IPS DF 19.7 (cell line): ENCODE results near the gene SLC8B1.

Source experiments
- DNase-seq: peaks from one replicate; pipeline ENCODE4 v3.0.0-alpha.2; 2013; ENCODE audit warnings: low read depth, low spot score

Gene SLC8B1

DNA sequence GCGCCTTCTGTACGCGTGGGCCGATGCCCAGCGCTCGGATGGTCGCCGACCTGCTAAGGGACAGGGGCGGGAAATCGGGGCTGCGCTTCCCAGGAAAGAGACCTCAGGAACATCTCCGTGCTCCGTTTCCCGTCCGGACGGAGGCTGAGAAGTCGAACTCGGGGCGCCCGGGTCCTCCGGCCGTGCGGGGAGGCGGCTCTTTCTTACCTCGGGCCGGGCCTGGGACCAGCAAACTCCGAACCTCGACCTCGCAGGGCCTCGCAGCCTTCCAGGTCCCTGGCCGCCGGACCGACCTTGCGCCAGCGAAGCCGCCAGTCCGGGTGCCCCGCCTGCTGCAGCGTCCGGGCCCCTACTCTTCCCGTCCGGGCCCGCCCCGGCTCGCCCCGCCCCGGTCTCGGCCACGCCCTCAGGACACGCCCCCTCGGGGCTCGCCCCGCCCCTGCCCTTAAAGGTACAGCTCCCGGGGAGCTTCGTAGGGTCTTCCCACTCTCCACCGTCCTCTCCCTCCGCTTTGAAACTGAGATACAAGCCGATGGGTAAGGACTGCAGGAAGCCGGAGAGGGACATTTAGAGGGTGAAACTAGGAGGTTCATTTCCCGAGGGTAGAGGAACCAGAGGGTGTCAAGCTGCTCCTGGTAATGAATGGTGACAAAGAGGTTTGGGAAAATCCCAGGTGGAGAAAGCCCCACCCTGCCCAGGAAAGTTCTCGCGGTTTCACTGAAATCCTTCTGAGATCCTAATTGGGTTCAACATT lies at the start of gene SLC8B1:
SLC8B1 (minus strand) TSS at position 324 of the 754 bp plus-strand sequence. CDS start 2,231 bp downstream, outside the sequence.
- no peak for DNase-seq

DNA sequence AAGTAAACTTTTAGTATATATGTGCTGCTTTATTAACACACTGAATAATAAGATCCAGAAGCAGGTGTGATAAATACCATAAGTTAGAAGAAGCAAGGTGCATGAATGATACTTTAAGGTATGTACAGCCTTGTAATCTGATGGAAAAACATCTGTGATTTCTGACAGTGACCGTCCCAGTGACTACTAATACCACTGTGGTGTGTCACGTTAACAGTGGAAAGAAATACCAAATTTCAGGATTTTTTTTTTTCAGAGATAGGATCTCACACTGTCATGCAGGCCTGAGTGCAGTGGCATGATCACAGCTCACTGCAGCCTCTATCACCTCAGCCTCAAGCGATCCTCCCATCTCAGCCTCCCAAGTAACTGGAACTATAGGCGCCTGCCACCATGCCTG lies 47.3 kb upstream of the SLC8B1 start:
- DNase-seq = no peak

DNA sequence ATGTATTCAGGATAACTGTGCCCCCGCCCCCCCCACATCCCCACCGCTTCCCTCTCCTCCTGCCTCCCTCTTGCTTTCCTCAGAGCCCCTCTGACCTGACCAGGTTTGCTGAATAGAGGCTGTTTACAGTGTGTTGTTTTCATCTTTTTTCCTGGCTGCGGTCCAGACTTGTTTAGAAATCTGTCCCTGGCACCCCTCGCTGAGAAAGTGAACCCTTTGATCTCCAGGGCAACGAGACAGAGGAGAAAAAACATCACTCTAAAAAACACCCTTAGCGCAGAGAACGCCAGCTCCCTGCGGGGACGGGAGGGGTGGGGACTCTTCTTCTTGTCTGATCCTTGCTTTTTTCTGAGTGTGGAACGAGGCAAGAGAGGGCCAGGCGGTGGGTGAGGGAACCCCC lies 46.3 kb upstream of the SLC8B1 start:
- DNase-seq = no peak

DNA sequence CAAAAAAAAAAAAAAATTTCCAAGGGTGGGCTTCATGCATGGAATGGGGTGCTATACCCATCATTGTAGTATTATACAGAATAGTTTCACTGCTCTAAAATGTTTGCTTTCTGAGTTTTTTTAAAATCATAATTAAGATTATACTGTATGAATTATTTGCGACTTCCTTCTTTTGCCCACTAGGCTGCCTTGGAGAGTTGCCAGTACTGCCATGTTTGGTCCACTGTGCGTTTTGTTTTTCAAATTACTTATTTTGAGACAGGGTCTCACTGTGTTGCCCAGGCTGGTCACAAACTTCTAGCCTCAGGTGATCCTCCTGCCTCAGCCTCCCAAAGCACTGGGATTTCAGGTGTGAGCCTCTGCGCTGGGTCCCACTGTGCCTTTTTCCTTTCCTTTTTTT lies 43.4 kb upstream of the SLC8B1 start:
- no peak for DNase-seq

DNA sequence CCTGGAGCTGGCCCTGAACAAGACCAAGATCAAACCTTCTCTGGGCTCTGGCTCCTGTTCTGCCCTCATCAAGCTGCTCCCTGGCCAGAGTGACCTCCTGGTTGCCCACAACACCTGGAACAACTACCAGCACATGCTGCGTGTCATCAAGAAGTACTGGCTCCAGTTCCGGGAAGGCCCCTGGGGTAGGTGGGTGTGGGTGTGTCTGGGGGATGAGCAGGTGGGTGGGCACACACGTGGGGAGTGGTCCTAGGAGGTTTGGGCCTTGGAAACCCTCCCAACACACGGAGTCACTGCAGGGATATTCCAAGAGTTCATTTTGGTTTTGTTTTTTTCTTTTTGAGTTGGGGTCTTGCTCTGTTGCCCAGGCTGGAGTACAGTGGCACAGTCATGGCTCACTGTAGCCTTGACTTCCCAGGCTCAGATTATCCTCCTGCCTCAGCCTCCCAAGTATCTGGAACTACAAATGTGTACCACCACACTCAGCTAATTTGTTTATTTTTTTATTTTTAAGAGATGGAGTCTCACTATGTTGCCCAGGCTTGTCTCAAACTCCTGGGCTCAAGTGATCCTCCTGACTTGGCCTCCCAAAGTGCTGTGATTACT lies 40.0 kb upstream of the SLC8B1 start:
- no peak for DNase-seq

DNA sequence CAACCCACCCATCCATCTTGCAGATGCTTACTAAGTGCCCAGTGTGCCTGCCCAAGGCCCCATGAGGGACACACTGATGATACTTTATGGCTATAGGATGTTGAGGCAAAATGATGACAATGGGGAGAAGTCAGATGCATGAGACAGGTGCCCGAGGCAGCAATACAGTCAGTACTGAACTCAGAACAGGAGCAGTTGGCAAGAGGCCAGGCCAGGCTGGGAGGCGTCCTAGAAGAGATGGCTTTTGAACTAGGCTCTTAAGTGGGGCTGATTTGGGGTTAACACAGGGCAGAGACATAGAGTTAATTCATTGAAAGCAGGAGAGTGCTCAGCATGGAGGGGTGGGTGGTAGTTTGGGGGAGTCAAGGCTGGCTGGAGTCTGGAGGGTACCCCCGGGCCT lies 39.1 kb upstream of the SLC8B1 start:
- DNase-seq = no peak

DNA sequence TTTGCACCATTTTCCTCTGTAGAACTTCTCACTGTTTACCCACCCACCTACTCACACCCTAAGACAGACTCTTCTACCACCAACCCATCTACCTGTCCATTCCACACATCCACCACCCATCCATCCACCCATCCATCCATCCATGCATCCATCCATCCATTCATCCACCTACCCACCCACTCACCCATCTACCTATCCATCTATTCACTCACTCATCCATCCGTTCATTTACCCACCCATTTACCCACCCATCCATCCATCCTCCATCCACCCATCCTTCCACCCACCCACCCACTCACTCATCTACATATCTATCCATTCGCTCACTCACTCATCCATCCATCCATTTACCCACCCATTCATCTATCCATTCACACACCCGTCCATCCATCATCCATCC lies 38.5 kb upstream of the SLC8B1 start:
- no peak for DNase-seq

DNA sequence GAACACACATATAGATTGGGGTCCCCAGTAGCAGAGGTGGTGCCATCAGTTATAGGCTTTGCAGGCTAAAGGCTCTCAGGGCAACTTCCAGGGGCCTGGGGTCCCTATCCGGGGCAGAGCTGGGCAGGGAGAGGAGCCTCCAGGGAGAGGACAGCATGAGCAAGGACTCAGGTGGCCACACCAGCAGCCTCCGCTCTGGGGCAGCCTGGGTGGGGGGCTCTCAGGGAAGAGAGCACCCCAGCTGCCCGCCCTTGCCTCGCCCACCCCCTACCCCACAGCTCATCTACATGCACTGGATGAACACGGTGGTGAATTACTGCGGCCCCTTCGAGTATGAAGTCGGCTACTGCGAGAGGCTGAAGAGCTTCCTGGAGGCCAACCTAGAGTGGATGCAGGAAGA lies 37.5 kb upstream of the SLC8B1 start:
- DNase-seq = no peak

DNA sequence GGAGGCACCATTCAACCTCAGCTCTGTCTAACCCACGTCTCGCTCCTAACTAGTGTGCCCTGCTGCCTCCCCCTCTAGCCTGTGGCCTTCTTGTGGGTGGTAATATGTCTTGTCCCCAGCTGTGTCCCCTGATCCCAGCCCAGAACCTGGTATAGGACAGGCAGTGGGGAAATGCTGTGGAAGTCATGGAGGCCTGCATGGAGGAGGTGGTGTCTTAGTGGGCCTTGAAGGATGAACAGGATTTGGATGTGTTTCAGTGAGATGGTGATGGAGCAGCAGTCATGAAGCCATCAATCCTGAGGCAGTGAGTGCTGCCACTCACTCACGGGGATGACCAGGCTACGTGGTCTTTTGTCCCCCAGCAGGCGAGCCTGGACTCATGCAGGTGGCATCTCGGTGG lies 36.9 kb upstream of the SLC8B1 start:
- no peak for DNase-seq

DNA sequence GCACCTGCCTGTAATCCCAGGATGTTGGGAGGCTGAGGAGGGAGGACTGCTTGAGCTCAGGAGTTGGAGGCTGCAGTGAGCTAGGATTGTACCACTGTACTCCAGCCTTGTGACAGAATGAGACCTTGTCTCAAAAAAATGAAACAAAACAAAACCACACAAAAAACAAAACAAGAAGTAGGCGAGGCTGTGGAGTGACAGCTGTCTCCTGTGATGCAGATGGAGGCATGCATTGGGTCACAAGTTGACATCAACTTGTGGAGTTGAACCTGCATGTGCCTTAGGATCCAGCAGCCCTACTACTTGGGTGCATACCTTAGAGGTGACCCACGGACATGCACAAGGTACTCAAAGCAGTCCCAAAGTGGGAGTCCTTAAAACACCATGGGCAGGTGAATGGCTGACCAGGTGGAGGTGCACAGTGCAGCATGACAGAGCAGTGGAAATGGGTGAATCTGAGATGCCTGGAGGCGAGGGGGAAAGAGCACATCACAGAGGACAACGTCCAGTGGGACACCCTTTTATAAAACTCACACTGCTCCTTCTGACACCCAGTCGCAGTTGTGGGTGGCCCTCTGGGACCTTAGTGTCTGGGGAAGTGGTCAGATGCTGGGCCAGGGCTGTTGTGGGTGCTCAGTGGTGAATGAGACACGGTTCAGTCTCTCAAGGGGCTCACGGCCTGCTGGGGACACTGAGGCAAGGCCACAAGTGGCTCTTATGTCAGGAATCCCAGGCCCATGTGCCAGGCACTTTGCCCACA lies 36.2 kb upstream of the SLC8B1 start:
- DNase-seq = no peak

DNA sequence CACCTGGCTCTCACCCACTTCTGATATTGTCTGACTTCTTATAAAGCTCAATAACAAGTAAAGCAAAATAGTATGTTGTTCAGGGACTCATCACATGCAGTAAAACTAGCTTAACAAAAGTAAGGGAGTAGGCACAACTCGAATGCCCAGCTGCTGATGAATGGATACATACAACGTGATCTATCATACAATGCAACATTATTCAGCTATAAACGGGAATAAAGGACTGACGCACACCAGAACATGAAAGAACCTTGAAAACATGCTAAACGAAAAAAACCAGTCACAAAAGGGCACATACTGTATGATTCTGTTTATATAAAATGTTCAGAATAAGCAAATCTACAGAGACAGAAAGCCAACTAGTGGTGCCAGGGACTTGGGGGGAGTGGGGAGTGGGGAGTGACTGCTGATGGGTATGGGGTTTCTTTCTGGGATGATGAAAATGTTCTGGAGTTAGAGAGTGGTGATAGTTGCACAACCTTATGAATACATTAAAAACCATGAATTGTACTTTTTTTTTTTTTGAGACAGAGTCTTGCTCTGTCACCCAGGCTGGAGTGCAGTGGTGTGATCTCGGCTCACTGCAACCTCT lies 34.6 kb upstream of the SLC8B1 start:
- no peak for DNase-seq

DNA sequence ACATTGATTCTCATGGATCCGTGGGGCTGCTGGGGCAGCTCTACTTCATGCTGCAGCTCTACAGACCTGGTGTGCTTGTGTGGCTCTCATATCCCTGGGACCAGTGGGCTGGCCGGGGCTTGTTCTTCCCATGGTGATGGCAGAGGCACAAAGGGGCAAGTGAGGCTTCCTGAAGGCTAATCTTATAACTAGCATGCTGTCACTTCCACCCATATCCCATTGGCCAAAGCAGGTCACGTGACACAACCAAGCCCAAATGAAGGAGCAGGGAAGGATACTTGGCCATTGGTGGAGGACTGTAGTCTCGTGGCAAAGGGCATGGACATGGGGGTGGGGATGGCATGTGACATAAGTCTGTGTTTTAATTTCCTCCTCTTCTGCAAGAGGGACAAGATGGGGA lies 33.4 kb upstream of the SLC8B1 start:
- DNase-seq = no peak

DNA sequence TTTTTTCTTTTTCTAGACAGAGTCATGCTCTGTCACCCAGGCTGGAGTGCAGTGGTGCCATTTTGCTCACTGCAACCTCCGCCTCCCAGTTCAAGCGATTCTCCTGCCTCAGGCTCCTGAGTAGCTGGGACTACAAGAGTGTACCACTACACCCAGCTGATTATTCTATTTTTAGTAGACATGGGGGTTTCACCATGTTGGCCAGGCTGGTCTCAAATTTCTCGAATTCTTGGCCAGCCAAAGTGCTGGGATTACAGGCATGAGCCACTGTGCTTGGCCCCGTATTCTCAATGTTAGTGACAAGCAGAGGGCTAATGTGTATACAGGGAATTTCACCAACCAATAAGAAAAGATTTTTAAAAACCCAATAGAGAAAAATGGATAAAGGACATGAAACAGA lies 31.9 kb upstream of the SLC8B1 start:
- no peak for DNase-seq

DNA sequence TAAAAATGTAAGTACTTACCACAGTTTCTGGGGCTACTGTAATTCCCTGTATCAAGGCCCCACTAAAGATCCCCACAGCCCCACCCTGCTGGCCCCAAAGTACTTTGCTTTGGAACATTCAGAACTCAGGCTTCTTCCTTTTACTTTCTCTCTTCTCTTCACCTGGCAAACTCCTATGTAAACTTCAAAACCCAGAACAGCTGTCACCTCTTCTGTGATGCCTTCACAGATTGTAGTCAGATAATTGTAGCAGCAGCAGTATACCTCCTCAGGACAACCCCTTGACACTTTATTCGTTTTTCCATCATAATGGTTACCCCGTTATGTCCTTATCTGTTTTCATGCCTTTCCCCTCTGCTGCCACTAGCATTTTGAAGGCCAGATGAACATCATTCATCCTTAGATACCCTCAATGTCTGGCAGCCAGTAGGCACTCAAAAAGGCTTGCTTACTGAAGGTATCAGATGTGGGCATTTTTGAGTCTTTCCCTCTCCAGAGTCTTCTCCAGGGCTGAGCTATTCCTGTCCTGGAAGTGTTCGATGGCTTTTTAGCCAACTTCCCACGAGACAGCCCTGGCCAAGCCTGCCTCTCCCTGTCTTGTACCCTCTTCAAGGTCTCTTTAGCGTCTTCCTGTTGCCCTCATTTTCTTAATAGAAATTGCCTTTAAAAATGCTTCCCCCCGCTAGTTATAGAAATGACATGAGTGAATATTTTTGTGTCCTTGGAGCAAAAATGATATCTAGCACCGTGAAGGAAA lies 30.9 kb upstream of the SLC8B1 start:
- DNase-seq = no peak

DNA sequence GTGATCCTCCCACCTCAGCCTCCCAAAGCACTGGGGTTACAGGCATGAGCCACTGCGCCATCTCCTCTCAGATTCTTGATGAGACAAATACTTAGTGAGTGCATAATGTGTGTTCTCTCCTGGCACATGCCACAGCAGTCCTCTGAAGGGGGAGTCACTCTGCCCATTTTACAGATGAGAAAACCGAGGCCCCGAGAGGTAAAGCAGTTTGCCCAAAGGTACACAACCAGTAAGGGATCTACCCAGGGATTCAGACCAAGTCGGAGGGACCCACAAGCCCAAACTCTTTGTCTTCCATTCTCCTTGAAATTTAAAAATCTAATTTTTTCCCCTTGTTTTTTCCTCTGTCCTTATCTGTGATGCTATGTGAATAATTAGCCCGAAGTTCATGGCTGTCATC lies 29.8 kb upstream of the SLC8B1 start:
- DNase-seq = no peak

DNA sequence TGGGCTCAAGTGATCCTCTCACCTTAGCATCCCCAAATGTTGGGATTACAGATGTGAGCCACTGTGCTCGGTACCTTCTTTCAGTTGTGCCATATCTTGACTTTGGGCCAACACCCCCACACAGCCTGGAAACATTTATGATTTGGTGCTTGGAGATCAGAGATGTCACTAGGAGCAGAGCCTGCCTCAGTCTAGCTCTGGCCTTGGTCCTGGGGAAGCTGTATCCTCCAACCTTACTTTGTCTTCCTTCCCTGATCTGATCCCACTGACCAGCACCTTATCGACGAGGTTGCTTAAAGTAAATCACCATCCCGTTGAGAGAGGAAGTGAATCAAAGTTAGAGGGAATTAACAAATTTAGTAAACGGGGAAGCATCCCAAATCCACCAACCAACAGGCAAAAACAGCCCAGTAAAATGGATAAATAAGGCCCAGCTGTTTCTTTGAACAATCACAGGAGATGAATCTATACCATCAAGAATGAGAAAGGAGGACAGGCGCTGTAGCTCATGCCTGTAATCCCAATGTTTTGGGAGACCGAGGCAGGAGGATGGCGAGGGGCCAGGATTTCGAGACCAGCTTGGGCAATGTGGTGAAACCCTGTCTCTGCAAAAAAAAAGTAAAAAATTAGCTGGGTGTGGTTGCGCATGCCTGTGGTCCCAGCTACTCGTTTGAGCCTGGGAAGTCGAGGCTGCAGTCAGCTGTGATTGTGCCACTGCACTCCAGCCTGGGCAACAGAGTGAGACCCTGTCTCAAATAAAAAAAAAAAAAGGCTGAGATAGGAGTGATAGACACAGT lies 26.9 kb upstream of the SLC8B1 start:
- no peak for DNase-seq

DNA sequence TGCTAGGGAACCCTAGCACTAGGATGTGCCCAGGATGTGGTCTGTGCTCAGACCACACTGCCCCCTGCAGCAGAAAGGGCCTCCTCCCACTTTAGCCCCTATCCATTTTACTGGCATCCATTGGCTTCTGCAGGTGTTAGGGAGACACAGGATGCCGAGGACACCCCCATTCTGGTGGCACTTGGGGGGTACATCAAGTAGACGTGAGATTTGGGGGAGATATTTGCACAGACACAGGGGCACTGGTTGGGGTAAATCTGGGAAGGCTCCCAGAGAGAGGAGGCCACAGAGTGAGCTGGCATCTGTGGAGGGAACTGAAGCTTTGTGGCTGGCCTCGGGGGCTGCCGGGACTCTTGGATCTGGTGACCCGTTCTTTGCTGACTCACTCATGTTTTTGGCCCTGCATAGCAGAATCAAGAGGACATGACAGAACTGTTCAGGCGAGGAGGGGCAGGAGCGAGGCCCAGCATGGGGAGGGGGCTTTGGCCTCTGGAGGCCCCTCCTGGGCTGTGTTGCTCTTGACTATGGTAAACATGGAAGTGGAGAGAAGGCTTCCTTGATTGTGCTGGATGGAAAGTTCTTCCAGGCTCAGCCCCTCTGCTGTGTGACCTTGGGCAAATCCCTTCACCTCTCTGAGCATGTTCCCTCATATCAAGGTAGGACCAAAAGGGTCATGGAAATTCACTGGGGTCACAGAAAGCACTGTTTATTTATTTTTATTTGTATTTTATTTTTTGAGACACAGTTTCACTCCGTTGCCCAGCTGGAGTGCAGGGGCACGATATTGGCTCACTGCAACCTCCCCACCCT lies 25.2 kb upstream of the SLC8B1 start:
- DNase-seq = no peak

DNA sequence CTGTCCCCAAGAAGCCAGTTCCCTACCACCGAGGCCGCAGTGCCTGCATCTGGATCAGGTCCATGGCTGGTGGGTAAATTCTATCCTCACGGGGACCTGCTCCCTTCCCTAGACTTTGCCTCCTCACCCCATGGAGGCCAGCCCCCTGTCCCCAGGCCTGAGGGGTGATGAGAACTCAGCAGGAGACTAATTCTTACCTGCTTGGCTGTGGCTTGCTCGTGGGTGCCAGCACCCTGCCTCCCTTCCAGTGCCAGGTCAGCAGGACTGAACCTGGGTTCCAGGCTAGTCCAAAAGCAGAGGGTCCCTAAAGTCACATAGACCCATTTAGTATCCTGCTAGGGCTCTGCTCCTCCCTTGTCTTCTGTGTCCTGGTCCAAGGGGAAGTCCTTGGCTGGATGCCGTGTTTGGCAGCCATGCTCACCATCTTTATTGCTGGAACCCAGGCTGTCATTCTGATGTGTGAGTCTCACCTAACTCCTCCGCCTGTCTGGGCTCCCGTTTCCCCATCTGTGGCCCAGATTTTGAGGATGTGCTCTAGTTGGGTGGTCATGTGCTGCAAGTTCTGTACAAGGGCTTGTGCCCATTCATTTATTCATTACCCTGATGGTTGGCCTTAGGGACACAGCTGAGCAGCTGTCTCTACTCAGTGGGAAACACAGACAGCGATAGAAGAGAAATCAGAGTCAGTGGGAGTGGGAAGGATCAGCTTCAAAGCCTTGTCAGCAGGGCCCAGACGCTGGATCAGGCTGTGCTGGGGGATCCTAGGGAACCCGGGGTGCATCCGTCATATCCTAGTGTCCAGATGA lies 24.4 kb upstream of the SLC8B1 start:
- no peak for DNase-seq
